Activated CD8-positive, alpha-beta memory T cell treated with anti-CD3 and anti-CD28 coated beads, Interleukin-2, amount 50 U/mL, for 24 hours (primary cell): ENCODE measurements around the gene BBOF1.
"Not testable (repeated sequence)": the region's sequence is repeated elsewhere in the genome, so short reads cannot be mapped to it uniquely, and the experiment has no call there.

Source experiments
- DNase-seq: peaks from one replicate; pipeline ENCODE4 v3.0.0-alpha.2; 2020; ENCODE audit errors: extremely low read depth

BBOF1 gene

DNA sequence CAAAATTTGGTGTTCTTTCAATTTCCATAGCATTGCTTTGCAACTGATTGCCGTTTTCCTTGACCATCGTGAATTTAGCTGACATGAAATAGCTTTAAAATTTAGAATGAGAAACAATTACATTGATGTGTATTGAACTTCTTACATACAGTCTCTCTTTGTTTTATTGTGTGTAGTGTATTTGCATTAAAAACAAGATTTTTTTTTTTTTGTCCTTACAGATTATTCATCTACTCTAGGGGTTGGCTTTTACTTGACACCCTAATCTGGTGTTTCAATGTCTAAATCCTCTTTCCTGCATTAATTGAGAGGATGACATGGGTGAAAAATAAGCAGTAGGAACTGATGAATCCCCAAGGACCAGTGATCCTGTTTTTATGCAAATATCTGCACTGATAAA is 86.2 kb downstream of the BBOF1 start:
- DNase-seq: no peak

DNA sequence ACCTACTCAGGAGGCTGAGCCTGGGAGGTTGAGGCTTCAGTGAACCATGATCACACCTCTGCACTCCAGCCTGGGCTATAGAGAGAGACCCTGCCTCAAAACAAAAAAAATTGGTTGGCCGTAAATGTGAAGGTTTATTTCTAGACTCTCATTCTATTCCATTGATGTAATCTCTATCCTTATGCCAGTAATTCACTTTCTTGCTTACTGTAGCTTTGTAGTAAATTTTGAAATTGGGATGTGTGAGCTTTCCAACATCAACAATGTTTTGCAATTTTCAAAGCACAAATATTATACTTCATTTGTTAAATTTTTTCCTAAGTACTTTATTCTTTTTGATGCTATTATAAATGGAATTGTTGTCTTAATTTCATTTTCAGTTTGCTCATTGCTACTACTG is 90.2 kb downstream of the BBOF1 start:
- DNase-seq: no peak

DNA sequence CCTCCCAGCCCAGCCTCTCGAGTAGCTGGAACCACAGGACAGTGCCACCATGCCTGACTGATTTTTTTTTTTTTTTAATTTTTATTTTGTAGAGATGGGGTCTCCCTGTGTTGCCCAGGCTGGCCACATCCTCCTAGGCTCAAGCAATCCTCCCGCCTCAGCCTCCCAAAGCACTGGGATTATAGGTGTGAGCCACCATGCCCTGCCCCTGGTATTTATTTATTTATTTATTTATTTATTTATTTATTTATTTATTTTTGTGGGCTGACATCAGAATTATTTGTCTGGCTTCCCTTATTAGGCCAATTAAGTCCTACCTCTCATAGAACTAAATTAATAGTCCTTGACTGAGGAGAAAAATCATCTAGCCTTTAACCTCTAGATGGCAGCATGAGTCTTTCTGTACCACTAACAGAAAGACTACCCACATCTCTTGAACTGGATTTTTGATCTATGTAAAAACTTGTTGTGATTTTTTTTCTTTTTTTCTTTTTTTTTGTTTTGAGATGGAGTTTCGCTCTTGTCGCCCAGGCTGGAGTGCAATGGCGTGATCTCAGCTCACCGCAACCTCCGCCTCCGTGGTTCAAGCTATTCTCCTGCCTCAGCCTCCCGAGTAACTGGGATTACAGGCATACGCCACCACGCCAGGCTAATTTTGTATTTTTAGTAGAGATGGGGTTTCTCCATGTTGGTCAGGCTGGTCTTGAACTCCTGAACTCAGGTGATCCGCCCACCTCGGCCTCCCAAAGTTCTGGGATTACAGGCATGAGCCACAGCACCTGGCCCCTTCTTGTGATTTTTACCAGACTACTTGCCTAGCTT is 92.5 kb downstream of the BBOF1 start:
- not testable (repeated sequence) for DNase-seq
